SK-N-SH (cell line): ENCODE results near the gene HAUS1. TPM values are rescaled to one million over a fixed set of nuclear protein-coding genes. Genes with fewer than 3 reads are reported as not detected.

ENCODE experiments used
- CTCF ChIA-PET: fragments of 300-600, 350-600 bp; formaldehyde crosslinking; extraction: SDS; loops from one replicate; lab custom pipeline; 2021; lab: Yijun Ruan, JAX
- POLR2A ChIA-PET: fragments of 350-600 bp; sonication (Branson Sonifier 250); formaldehyde crosslinking; extraction: SDS; loops from one replicate; lab custom pipeline; 2020; ENCODE audit warnings: antibody characterized with exemption, inconsistent platforms; lab: Yijun Ruan, JAX
- DNase-seq: peaks from one replicate; pipeline ENCODE4 v3.0.0; 2012
- H2AFZ ChIP-seq: fragments of 200-600 bp; sonication (generic); 2 replicates; pipeline ENCODE4 v1.8.1; 2016; ENCODE audit warnings: antibody characterized with exemption, mild to moderate bottlenecking, low read depth
- H3F3A ChIP-seq: fragments of 200-600 bp; sonication (generic); replicated peaks from 2 replicates; pipeline ENCODE3; 2016; ENCODE audit warnings: antibody characterized with exemption, mild to moderate bottlenecking; ENCODE audit not compliant: insufficient read depth
- H3K27ac ChIP-seq, 2 experiments: fragments of 200-500 bp in 1 of 2; fragments of 200-600 bp in 1 of 2; sonication (Bioruptor generic) in 1 of 2; sonication (generic), shearing (Covaris generic) in 1 of 2; 2 replicates each; pipeline versions ENCODE4 v1.5.1 to v1.6.1; 2014 to 2016; ENCODE audit warnings: low read depth in 2 of 2, inconsistent platforms in 1 of 2, low read length in 1 of 2, mild to moderate bottlenecking in 1 of 2, mixed read lengths in 1 of 2
- H3K27me3 ChIP-seq: fragments of 200-600 bp; sonication (generic), shearing (Covaris generic); 2 replicates; pipeline ENCODE4 v1.6.1; 2016; ENCODE audit warnings: mixed run types; ENCODE audit not compliant: insufficient read depth
- H3K36me3 ChIP-seq, 2 experiments: fragments of 200-500 bp in 1 of 2; fragments of 200-600 bp in 1 of 2; sonication (Bioruptor generic) in 1 of 2; sonication (generic) in 1 of 2; replicated peaks in 1 of 2; 2 replicates each; pipeline versions ENCODE3 to v1.5.1; 2014 to 2016; ENCODE audit warnings: low read length in 1 of 2, mild to moderate bottlenecking in 1 of 2; ENCODE audit not compliant: insufficient read depth in 2 of 2, control insufficient read depth in 1 of 2
- H3K4me1 ChIP-seq, 2 experiments: fragments of 200-500 bp in 1 of 2; fragments of 200-600 bp in 1 of 2; sonication (Bioruptor generic) in 1 of 2; sonication (generic), shearing (Covaris generic) in 1 of 2; 2 replicates each; pipeline versions ENCODE4 v1.5.1 to v1.6.1; 2014 to 2016; ENCODE audit warnings: low read depth in 1 of 2, low read length in 1 of 2, mixed run types in 1 of 2; ENCODE audit not compliant: insufficient read depth in 2 of 2, control insufficient read depth in 1 of 2
- H3K4me2 ChIP-seq: fragments of 200-600 bp; sonication (generic), shearing (Covaris generic); 2 replicates; pipeline ENCODE4 v1.6.1; 2017; ENCODE audit warnings: mixed run types
- H3K4me3 ChIP-seq, 2 experiments: fragments of 200-500 bp in 1 of 2; fragments of 200-600 bp in 1 of 2; sonication (Bioruptor generic) in 1 of 2; sonication (generic), shearing (Covaris generic) in 1 of 2; 2 replicates each; pipeline versions ENCODE4 v1.5.1 to v1.8.1; 2014 to 2016; ENCODE audit warnings: low read depth in 2 of 2, inconsistent platforms in 1 of 2, low read length in 1 of 2, mild to moderate bottlenecking in 1 of 2, mixed read lengths in 1 of 2, moderate library complexity in 1 of 2
- H3K79me2 ChIP-seq: fragments of 200-600 bp; sonication (generic); 2 replicates; pipeline ENCODE4 v1.8.1; 2017; ENCODE audit warnings: mild to moderate bottlenecking; ENCODE audit not compliant: insufficient read depth
- H3K9ac ChIP-seq: fragments of 200-600 bp; sonication (generic); 2 replicates; pipeline ENCODE4 v1.6.1; 2017; ENCODE audit warnings: mixed run types
- H3K9me2 ChIP-seq: fragments of 200-600 bp; sonication (generic); 2 replicates; pipeline ENCODE4 v1.6.1; 2017; ENCODE audit warnings: mixed run types
- H3K9me3 ChIP-seq: fragments of 200-600 bp; sonication (generic); 2 replicates; pipeline ENCODE4 v1.6.1; 2017; ENCODE audit warnings: mixed run types, mild to moderate bottlenecking, moderate library complexity
- H4K20me1 ChIP-seq: fragments of 200-600 bp; sonication (generic); 2 replicates; pipeline ENCODE4 v1.6.1; 2017; ENCODE audit warnings: mild to moderate bottlenecking, mixed run types; ENCODE audit not compliant: insufficient read depth
- CHD2 ChIP-seq: fragments of 150-350 bp; IDR thresholded peaks from 2 replicates; pipeline ENCODE4 v1.6.1; 2018; ENCODE audit warnings: low read length; ENCODE audit not compliant: partially characterized antibody
- ELF1 ChIP-seq: IDR thresholded peaks from 2 replicates; pipeline ENCODE4 v1.4.0; 2012
- EP300 ChIP-seq, 2 experiments: IDR thresholded peaks; 2 replicates each; pipeline versions ENCODE4 v1.4.0 to v1.6.1; 2012; ENCODE audit warnings: borderline replicate concordance in 1 of 2, low read depth in 1 of 2, low read length in 1 of 2
- FOSL2 ChIP-seq: IDR thresholded peaks from 2 replicates; pipeline ENCODE4 v1.4.0; 2012; ENCODE audit warnings: low read depth, mild to moderate bottlenecking, moderate library complexity, borderline replicate concordance
- FOXM1 ChIP-seq: IDR thresholded peaks from 2 replicates; pipeline ENCODE4 v1.4.0; 2012; ENCODE audit warnings: low read depth, mild to moderate bottlenecking
- IRF3 ChIP-seq: fragments of 150-350 bp; IDR thresholded peaks from 2 replicates; pipeline ENCODE4 v1.6.1; 2016; ENCODE audit warnings: mild to moderate bottlenecking, low read depth, low read length
- MAX ChIP-seq: IDR thresholded peaks from 2 replicates; pipeline ENCODE4 v1.4.0; 2012; ENCODE audit warnings: low read depth
- MXI1 ChIP-seq: IDR thresholded peaks from 2 replicates; pipeline ENCODE4 v1.6.1; 2012; ENCODE audit warnings: mild to moderate bottlenecking, low read depth, low read length, improper control_type of control experiment
- RAD21 ChIP-seq: IDR thresholded peaks from 2 replicates; pipeline ENCODE4 v1.6.1; 2012; ENCODE audit warnings: mild to moderate bottlenecking, low read length
- REST ChIP-seq: IDR thresholded peaks from 2 replicates; pipeline ENCODE4 v1.6.1; 2012; ENCODE audit warnings: mild to moderate bottlenecking, low read depth, low read length, moderate library complexity
- USF1 ChIP-seq: IDR thresholded peaks from 2 replicates; pipeline ENCODE4 v1.4.0; 2012; ENCODE audit warnings: low read depth, borderline replicate concordance
- USF2 ChIP-seq: fragments of 150-350 bp; IDR thresholded peaks from 2 replicates; pipeline ENCODE4 v1.6.1; 2017; ENCODE audit warnings: antibody characterized with exemption, low read length, low read depth, borderline replicate concordance
- ZBTB33 ChIP-seq: IDR thresholded peaks from 2 replicates; pipeline ENCODE4 v1.4.0; 2012; ENCODE audit warnings: low read depth, borderline replicate concordance
- WGBS: methylation state at CpG from one replicate; pipeline ENCODE4 v1.1.6; 2017; ENCODE audit warnings: low lambda C conversion rate; 5-methylcytosine and 5-hydroxymethylcytosine counted together
- polyA plus RNA-seq, 3 experiments: library from polyadenylated mRNA; depleted of rRNA; stranded (reverse); fragments of >200 nt; gene quantifications; 2 replicates each; pipeline ENCODE4 v1.2.3, GENCODE V29; 2012

The HAUS1 gene
- polyA plus RNA-seq, 1 of the 3 experiments (the other 2 are of a cell fraction), result 55.2 TPM

- ChIA-PET CTCF (interaction anchor here (4.2 kb wide), 1 partner anchor 13 kb away, joined by 19 read pairs; no protein-coding TSS in a partner anchor), POLR2A (interaction anchor here (0.6 kb wide), 1 partner anchor 176 kb away, joined by 3 read pairs; no protein-coding TSS in a partner anchor)
- no peaks in the 10 kb centered on the region for H3K27me3 ChIP-seq
- DNase-seq, result no peak
- H3K9ac ChIP-seq, result no peak overlapping the region
- TF ChIP-seq MXI1, result no peak
- no peak for TF ChIP-seq USF1
- TF ChIP-seq MAX, result no peak
- no peak for TF ChIP-seq USF2
- no peak for TF ChIP-seq ZBTB33
- no peak for TF ChIP-seq FOXM1
- no peak for TF ChIP-seq IRF3
- TF ChIP-seq FOSL2, result no peak
- no peak for TF ChIP-seq RAD21
- H3K27ac ChIP-seq, result no peak overlapping the region
- peaks cover 3% of the 10 kb centered on the region for H3F3A ChIP-seq
- no peaks in the 10 kb centered on the region for H3K36me3 ChIP-seq
- H4K20me1 ChIP-seq, result no peaks in the 10 kb centered on the region
- no peak overlapping the region for H2AFZ ChIP-seq
- H3K4me2 ChIP-seq, result no peak overlapping the region
- no peaks in the 10 kb centered on the region for H3K9me3 ChIP-seq
- no peaks in the 10 kb centered on the region for H3K79me2 ChIP-seq
- 85% methylated on average over 9 of the region's 9 CpGs for WGBS
- no peak overlapping the region for H3K4me3 ChIP-seq
- no peaks in the 10 kb centered on the region for H3K4me1 ChIP-seq
- no peaks in the 10 kb centered on the region for H3K9me2 ChIP-seq
Measured at GRCh38 chr18:46134920-46135675, 30.9 kb downstream of the HAUS1 start.

GRCh38 chr18:46140173-46140572 lies 36.0 kb downstream of the HAUS1 start:
- Histone ChIP-seq H3K79me2 (no peaks in the 10 kb centered on the region), H2AFZ (no peak overlapping the region), H3K36me3 (no peaks in the 10 kb centered on the region), H3K4me2 (no peak overlapping the region), H3K9ac (no peak overlapping the region), H4K20me1 (no peaks in the 10 kb centered on the region), H3F3A (no peaks in the 10 kb centered on the region), H3K9me3 (no peaks in the 10 kb centered on the region), H3K27me3 (no peaks in the 10 kb centered on the region), H3K9me2 (no peaks in the 10 kb centered on the region), H3K4me3 (no peak overlapping the region), H3K4me1 (no peaks in the 10 kb centered on the region), H3K27ac (no peak overlapping the region)
- ChIA-PET POLR2A (no interaction called here), CTCF (interaction anchor here (0.6 to 2.3 kb wide), 4 partner anchors 8 to 518 kb away, joined by 3 to 8 read pairs (median 4); a partner anchor contains a TSS)
- no peak for DNase-seq
- TF ChIP-seq USF1, result no peak
- no peak for TF ChIP-seq ELF1
- no peak for TF ChIP-seq FOXM1
- TF ChIP-seq RAD21, result no peak
- no peak for TF ChIP-seq CHD2
- no peak for TF ChIP-seq EP300 (IDR thresholded peaks at IDR 0.05; ENCODE audit: borderline replicate concordance in 1 of 2, low read depth in 1 of 2, low read length in 1 of 2)
- no peak for TF ChIP-seq REST
- 98% methylated on average over 4 of the region's 4 CpGs for WGBS
